ENCODE data around the gene PRTFDC1. TPM values are rescaled to one million over a fixed set of nuclear protein-coding genes. Genes with fewer than 3 reads are reported as not detected.
A peak's percentile ranks its signal among the peaks of the same experiment; 100 is the strongest.

Gene PRTFDC1, protein sequence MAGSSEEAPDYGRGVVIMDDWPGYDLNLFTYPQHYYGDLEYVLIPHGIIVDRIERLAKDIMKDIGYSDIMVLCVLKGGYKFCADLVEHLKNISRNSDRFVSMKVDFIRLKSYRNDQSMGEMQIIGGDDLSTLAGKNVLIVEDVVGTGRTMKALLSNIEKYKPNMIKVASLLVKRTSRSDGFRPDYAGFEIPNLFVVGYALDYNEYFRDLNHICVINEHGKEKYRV
- under 1 TPM in 1 of 2 donors, not detected in 1; 0.69 TPM for total RNA-seq

DNA sequence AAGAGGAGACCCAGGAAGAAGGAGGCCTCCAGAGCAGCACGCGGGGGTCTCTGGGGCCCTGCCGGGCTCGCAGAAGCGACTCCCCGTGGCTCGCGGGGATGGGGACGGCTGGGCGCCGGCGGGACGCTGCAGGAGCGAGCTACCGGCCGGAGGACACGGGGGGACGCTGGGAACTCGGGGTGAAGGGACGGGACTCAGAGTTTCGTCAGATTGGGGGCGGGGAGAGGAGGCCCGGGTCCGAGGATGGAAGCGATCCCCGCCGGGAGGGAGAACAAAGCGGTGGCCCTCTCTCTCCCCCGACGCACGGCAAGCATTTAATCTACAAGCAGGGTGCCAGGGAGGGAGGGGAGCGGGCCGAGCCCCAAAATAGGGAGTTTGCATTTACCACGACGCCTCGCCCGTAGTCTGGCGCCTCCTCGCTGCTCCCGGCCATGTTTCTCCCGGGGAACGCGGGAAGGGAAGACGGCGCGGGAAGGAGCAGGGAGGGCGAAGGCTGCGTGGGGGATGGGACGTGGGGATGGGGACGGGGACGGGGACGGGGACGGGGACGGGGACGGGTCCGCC, at the start of gene PRTFDC1:
Gene PRTFDC1, minus strand, starts transcription at position 464 of the 564 bp plus-strand sequence. Its CDS starts 31 bp downstream, at position 433.
- no peaks in the 10 kb centered on the region for H3K27me3 Mint-ChIP-seq
- no peaks in the 10 kb centered on the region for H3K9me3 Mint-ChIP-seq
- H3K4me1 Mint-ChIP-seq (ENCODE audit: low read depth in 2 of 2): peaks cover 14 to 15% of the 10 kb centered on the region in 2 donors
- H3K27ac Mint-ChIP-seq: peak within 1 kb of the TSS; percentile 60 to 69
- no peaks in the 10 kb centered on the region for H3K36me3 Mint-ChIP-seq
- peak within 1 kb of the TSS; percentile 80 for H3K4me3 Mint-ChIP-seq
- ATAC-seq (peak; percentile 28 to 52), DNase-seq (ENCODE audit: low spot score) (no peak)

DNA sequence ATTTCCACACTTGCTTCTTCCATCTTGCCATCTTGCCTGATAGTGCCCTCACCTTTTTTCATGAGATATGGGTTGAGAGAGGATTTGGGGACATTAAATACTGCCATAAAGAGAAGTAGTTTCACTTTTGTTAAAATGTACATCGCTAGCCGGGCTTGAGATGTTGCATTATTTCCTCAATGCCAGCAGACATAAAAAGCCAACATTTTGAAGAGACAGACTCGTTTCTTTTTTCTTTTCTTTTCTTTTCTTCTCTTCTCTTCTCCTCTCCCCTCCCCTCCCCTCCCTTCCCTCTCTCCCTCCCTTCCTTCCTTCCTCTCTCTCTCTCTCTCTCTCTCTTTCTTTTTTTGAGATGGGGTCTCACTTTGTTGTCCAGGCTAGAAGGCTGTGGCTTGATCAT, 45.6 kb upstream of the PRTFDC1 start:
- Mint-ChIP-seq H3K4me1 (ENCODE audit: low read depth in 2 of 2) (no peaks in the 10 kb centered on the region), H3K27me3 (peaks cover 12 to 22% of the 10 kb centered on the region in 2 donors), H3K36me3 (peaks cover 23% of the 10 kb centered on the region), H3K4me3 (no peak overlapping the region), H3K9me3 (peaks cover 2% of the 10 kb centered on the region), H3K27ac (no peak overlapping the region)
- ATAC-seq (no peak), DNase-seq (ENCODE audit: low spot score) (no peak)

DNA sequence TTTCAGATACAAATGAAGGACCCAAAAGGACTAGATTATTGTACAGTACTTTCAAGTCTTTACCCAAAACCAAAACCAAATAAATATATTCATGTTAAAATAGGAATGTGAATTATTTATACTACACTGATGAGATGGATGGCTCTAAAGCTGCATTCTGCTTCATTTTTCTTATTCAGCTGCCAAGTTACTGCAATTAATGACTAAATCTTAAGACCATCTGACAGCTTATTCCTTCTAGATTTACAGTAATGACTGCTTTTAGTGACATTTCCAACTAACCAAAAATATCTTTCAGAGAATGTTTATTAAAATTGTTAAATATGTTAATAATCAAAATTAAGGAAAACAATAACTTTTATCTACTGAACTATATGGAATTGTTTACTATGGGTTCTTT, 42.7 kb upstream of the PRTFDC1 start:
- peaks cover 2 to 4% of the 10 kb centered on the region in 2 donors for H3K27me3 Mint-ChIP-seq
- DNase-seq (ENCODE audit: low spot score): no peak
- ATAC-seq: no peak
- no peaks in the 10 kb centered on the region for H3K36me3 Mint-ChIP-seq
- no peak overlapping the region for H3K27ac Mint-ChIP-seq
- H3K4me1 Mint-ChIP-seq (ENCODE audit: low read depth in 2 of 2): no peaks in the 10 kb centered on the region
- no peaks in the 10 kb centered on the region for H3K9me3 Mint-ChIP-seq
- H3K4me3 Mint-ChIP-seq: no peak overlapping the region

DNA sequence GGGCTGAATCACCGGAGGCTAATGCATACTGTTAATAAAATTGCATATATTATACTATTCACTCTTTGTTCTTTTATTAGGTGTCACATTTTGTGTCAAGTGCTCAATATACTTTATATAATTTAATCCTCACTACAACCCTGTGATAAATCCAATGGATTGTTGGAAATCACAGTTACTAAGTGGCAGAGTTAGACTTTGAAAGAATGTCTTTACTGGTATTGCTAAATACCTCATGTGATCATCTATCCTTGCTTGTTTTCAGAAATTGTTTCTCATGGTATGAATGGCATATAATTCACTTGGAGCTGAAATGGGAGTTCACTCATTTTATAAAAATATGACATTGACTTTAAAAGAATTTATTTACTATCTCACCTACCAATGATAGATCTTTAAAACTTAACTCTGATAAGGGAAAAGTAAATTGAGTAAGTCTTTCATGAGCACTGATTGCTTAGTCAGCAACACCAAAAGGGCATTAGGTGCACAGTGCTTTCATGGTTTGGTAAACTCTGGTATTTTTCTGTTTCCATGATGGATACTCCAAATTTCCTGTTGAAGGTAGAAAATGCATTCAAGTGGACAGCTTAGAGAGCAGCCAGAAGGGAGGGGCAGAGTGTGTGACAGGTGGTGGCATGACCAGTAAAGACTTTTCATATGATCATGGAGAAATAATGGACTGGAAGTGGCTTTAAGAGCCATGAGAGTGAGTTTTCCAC, 41.0 kb upstream of the PRTFDC1 start:
- Mint-ChIP-seq H3K4me1 (ENCODE audit: low read depth in 2 of 2) (no peaks in the 10 kb centered on the region), H3K36me3 (no peaks in the 10 kb centered on the region), H3K27me3 (peaks cover 0 to 2% of the 10 kb centered on the region in 2 donors), H3K9me3 (no peaks in the 10 kb centered on the region), H3K27ac (no peak overlapping the region), H3K4me3 (no peak overlapping the region)
- no peak for DNase-seq (ENCODE audit: low spot score)
- no peak for ATAC-seq

DNA sequence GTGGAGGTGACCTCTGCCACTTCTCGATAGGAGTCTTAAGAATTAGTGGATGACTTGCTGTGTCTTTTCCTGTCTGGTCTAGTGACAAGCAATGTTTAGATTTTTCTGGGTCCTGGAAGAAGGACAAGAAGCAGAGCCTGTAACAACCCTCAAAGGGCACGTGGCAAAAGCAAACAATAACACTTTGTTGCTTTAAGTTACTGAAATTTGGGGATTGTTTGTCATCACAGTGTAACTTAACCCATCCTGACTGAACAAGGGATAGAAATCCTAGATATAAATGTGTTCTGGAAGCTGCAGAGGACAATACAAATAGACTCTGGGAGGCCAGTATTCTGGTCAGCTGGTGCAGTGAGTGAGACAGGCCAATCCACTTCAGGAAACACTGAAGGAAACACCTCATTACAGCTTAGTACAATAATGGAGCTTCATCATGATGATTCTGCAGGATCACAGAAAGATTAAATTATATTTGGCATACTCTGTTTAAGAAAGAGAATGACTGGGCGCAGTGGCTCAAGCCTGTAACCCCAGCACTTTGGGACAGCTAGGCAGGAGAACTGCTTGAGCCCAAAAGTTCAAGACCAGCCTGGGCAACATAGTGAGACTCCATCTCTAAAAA, 40.2 kb upstream of the PRTFDC1 start:
- Mint-ChIP-seq H3K36me3 (no peaks in the 10 kb centered on the region), H3K4me1 (ENCODE audit: low read depth in 2 of 2) (no peaks in the 10 kb centered on the region)
- ATAC-seq: no peak

GRCh38 chr10:24991298-24991697, 38.9 kb upstream of the PRTFDC1 start:
- H3K27ac Mint-ChIP-seq: no peak overlapping the region
- no peak for DNase-seq (ENCODE audit: low spot score)
- no peak for ATAC-seq
- no peaks in the 10 kb centered on the region for H3K27me3 Mint-ChIP-seq
- no peaks in the 10 kb centered on the region for H3K4me1 Mint-ChIP-seq (ENCODE audit: low read depth in 2 of 2)
- H3K36me3 Mint-ChIP-seq: no peaks in the 10 kb centered on the region
- H3K9me3 Mint-ChIP-seq: no peaks in the 10 kb centered on the region
- H3K4me3 Mint-ChIP-seq: no peak overlapping the region

More for the DNA sequence above, 40.2 kb upstream of the PRTFDC1 start:
- H3K4me3 Mint-ChIP-seq: no peak overlapping the region
- no peak for DNase-seq (ENCODE audit: low spot score)
- no peak overlapping the region for H3K27ac Mint-ChIP-seq
- H3K9me3 Mint-ChIP-seq: no peaks in the 10 kb centered on the region
- peaks cover 0 to 2% of the 10 kb centered on the region in 2 donors for H3K27me3 Mint-ChIP-seq

GRCh38 chr10:24989867-24990266, 37.5 kb upstream of the PRTFDC1 start:
- Mint-ChIP-seq H3K4me1 (ENCODE audit: low read depth in 2 of 2) (no peaks in the 10 kb centered on the region), H3K27ac (no peak overlapping the region), H3K36me3 (no peaks in the 10 kb centered on the region), H3K27me3 (no peaks in the 10 kb centered on the region), H3K4me3 (no peak overlapping the region), H3K9me3 (no peaks in the 10 kb centered on the region)
- ATAC-seq (no peak), DNase-seq (ENCODE audit: low spot score) (no peak)

- Mint-ChIP-seq H3K9me3 (no peaks in the 10 kb centered on the region), H3K27ac (no peak overlapping the region), H3K27me3 (no peaks in the 10 kb centered on the region), H3K4me1 (ENCODE audit: low read depth in 2 of 2) (no peaks in the 10 kb centered on the region), H3K36me3 (no peaks in the 10 kb centered on the region), H3K4me3 (no peak overlapping the region)
- DNase-seq (ENCODE audit: low spot score): no peak
- no peak for ATAC-seq
Observed at GRCh38 chr10:24988831-24989640, 36.6 kb upstream of the PRTFDC1 start.

- H3K4me3 Mint-ChIP-seq: no peak overlapping the region
- no peaks in the 10 kb centered on the region for H3K36me3 Mint-ChIP-seq
- no peak overlapping the region for H3K27ac Mint-ChIP-seq
- no peaks in the 10 kb centered on the region for H3K9me3 Mint-ChIP-seq
- no peaks in the 10 kb centered on the region for H3K27me3 Mint-ChIP-seq
- ATAC-seq (no peak), DNase-seq (ENCODE audit: low spot score) (no peak)
- no peaks in the 10 kb centered on the region for H3K4me1 Mint-ChIP-seq (ENCODE audit: low read depth in 2 of 2)
Observed at GRCh38 chr10:24984906-24985305, 32.5 kb upstream of the PRTFDC1 start.

DNA sequence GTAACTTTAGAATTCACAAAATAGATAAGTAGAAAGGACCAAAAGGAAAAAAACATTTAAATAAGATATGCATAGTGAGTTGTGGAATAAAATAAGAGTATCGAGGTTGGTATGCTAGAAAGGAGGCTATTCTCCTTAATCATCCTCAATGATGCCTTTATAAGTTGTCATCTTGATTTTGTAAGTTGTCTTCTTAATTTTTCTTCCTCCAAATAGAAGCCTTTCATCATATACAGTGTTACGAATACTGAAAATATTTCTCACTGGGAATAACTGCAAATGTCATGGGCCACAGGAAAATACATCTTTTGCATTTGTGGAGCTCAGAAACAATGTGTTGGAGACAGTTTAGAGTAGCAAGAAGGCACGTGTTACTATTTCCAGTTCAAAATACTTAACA, 31.5 kb upstream of the PRTFDC1 start:
- ATAC-seq (no peak), DNase-seq (ENCODE audit: low spot score) (no peak)
- H3K4me1 Mint-ChIP-seq (ENCODE audit: low read depth in 2 of 2): no peaks in the 10 kb centered on the region
- no peaks in the 10 kb centered on the region for H3K9me3 Mint-ChIP-seq
- no peak overlapping the region for H3K27ac Mint-ChIP-seq
- no peak overlapping the region for H3K4me3 Mint-ChIP-seq
- no peaks in the 10 kb centered on the region for H3K27me3 Mint-ChIP-seq
- no peaks in the 10 kb centered on the region for H3K36me3 Mint-ChIP-seq

- Mint-ChIP-seq H3K9me3 (no peaks in the 10 kb centered on the region), H3K4me1 (ENCODE audit: low read depth in 2 of 2) (no peaks in the 10 kb centered on the region), H3K27ac (no peak overlapping the region), H3K4me3 (no peak overlapping the region), H3K36me3 (no peaks in the 10 kb centered on the region), H3K27me3 (no peaks in the 10 kb centered on the region)
- ATAC-seq: no peak
- no peak for DNase-seq (ENCODE audit: low spot score)
Observed at GRCh38 chr10:24983130-24983529, 30.7 kb upstream of the PRTFDC1 start.

- Mint-ChIP-seq H3K27me3 (no peaks in the 10 kb centered on the region), H3K36me3 (no peaks in the 10 kb centered on the region)
Observed at GRCh38 chr10:24982319-24983112, 30.1 kb upstream of the PRTFDC1 start.

More at GRCh38 chr10:24982319-24983112, 30.1 kb upstream of the PRTFDC1 start:
- H3K4me1 Mint-ChIP-seq (ENCODE audit: low read depth in 2 of 2): no peaks in the 10 kb centered on the region
- no peak for ATAC-seq
- DNase-seq (ENCODE audit: low spot score): no peak
- H3K27ac Mint-ChIP-seq: no peak overlapping the region
- no peak overlapping the region for H3K4me3 Mint-ChIP-seq
- no peaks in the 10 kb centered on the region for H3K9me3 Mint-ChIP-seq

Measured in natural killer cell treated with Interleukin-12 subunit alpha and Interleukin-12 subunit beta and Interleukin-15 and Interleukin-18, amount 100 ng/mL, for 72 hours (primary cell).